BLaER1 (cell line): ENCODE results near the gene PITPNM3.

Source experiments
- H3K27ac ChIP-seq: shearing (Covaris generic); formaldehyde crosslinking; 2 replicates; pipeline ENCODE4 v1.8.1; 2022
- H3K27me3 ChIP-seq: shearing (Covaris generic); formaldehyde crosslinking; 2 replicates; pipeline ENCODE4 v1.8.1; 2022
- H3K36me3 ChIP-seq: shearing (Covaris generic); formaldehyde crosslinking; 2 replicates; pipeline ENCODE4 v1.8.1; 2022
- H3K4me1 ChIP-seq: shearing (Covaris generic); formaldehyde crosslinking; 2 replicates; pipeline ENCODE4 v1.8.1; 2022
- H3K4me2 ChIP-seq: shearing (Covaris generic); formaldehyde crosslinking; 2 replicates; pipeline ENCODE4 v1.8.1; 2022
- H3K4me3 ChIP-seq: shearing (Covaris generic); formaldehyde crosslinking; 2 replicates; pipeline ENCODE4 v1.8.1; 2022
- H3K9ac ChIP-seq: shearing (Covaris generic); formaldehyde crosslinking; 2 replicates; pipeline ENCODE4 v1.8.1; 2022
- H3K9me3 ChIP-seq: shearing (Covaris generic); formaldehyde crosslinking; 2 replicates; pipeline ENCODE4 v1.8.1; 2022
- H4K20me1 ChIP-seq: shearing (Covaris generic); formaldehyde crosslinking; 2 replicates; pipeline ENCODE4 v1.8.1; 2022
- Cebpa-rat ChIP-seq: shearing (Covaris generic); IDR thresholded peaks from 2 replicates; pipeline ENCODE4 v1.8.1; 2022

PITPNM3 gene

DNA sequence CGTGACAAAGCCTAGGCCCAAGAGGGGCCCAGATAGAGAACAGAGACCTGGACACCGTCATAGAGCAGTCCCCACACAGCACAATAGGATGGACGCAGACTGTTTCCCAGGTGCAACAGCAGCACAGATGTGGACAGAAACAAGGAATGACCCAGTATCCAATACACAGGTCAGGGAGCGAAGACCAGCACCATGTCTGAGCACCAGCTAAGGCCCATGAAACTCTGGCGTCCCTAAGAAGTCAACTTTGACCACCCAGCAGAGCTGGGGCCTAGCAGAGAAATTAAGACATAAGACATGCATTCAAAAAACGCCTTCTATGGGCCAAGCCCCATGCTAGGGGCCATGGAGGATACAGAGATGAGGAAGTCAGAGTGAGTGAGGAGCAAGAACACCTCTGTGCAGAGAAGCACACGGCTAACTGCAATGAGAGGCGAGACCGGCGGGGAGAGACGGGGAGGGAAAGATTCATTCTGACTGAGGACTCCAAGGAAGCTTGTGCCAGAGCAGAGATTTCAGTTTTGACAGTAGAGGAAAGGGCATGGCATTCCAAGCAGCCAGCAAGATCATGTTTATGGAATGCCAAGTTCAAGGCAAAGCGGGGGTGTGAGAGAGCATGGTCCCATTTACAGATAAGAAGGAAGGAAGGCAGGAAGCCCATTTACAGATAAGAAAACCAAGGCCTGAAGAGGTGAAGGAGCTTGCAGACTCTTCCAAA lies 50.8 kb downstream of the PITPNM3 start:
- no peaks in the 10 kb centered on the region for H4K20me1 ChIP-seq
- H3K27me3 ChIP-seq = no peaks in the 10 kb centered on the region
- no peak overlapping the region for H3K9ac ChIP-seq
- no peak overlapping the region for H3K4me3 ChIP-seq
- no peaks in the 10 kb centered on the region for H3K9me3 ChIP-seq
- H3K4me2 ChIP-seq = no peak overlapping the region
- no peak for TF ChIP-seq Cebpa-rat
- H3K27ac ChIP-seq = no peak overlapping the region
- H3K36me3 ChIP-seq = no peaks in the 10 kb centered on the region
- H3K4me1 ChIP-seq = peaks cover 23% of the 10 kb centered on the region

GRCh38 chr17:6503641-6504195 lies 52.6 kb downstream of the PITPNM3 start:
- no peak for TF ChIP-seq Cebpa-rat
- peaks cover 24% of the 10 kb centered on the region for H3K4me1 ChIP-seq

DNA sequence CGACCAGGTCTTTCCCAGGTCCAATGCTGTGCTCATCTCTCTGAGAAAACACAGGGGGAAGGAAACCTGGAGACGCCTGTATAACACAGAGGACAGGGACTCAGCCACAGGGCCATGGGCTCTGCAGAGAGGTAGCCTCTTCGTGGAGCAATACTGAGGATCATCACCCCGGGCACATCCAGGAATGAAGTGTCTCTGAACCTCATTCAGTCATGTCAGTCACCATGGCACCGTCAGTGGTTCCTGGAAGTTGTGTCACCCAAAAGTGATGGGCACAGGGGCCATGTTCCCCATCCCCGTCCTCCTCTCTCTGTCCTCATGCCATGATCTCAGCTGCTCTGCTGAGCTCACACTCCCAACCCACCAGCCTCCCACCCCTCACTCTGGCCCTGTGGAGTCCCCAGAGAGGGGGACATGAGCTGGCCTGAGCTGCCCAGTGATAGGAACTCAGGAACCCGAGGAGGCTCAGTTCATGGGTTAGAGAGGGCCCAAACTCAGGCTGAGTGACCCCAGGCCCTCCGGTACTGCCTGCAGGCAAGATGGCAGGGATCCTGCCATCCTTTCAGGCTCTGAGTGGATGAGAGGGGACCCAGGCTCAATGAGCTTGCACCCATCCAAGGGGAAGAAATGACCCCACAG lies 53.4 kb downstream of the PITPNM3 start:
- Histone ChIP-seq H3K9me3 (no peaks in the 10 kb centered on the region), H3K27me3 (no peaks in the 10 kb centered on the region), H4K20me1 (no peaks in the 10 kb centered on the region), H3K4me2 (no peak overlapping the region), H3K9ac (no peak overlapping the region), H3K27ac (no peak overlapping the region), H3K36me3 (no peaks in the 10 kb centered on the region), H3K4me3 (no peak overlapping the region), H3K4me1 (peaks cover 27% of the 10 kb centered on the region)
- TF ChIP-seq Cebpa-rat = no peak

More at GRCh38 chr17:6503641-6504195, 52.6 kb downstream of the PITPNM3 start:
- H3K36me3 ChIP-seq = no peaks in the 10 kb centered on the region
- no peaks in the 10 kb centered on the region for H4K20me1 ChIP-seq
- no peak overlapping the region for H3K4me3 ChIP-seq
- H3K4me2 ChIP-seq = peak overlapping the region; percentile 55
- H3K27ac ChIP-seq = no peak overlapping the region
- H3K27me3 ChIP-seq = no peaks in the 10 kb centered on the region
- no peaks in the 10 kb centered on the region for H3K9me3 ChIP-seq
- H3K9ac ChIP-seq = no peak overlapping the region

DNA sequence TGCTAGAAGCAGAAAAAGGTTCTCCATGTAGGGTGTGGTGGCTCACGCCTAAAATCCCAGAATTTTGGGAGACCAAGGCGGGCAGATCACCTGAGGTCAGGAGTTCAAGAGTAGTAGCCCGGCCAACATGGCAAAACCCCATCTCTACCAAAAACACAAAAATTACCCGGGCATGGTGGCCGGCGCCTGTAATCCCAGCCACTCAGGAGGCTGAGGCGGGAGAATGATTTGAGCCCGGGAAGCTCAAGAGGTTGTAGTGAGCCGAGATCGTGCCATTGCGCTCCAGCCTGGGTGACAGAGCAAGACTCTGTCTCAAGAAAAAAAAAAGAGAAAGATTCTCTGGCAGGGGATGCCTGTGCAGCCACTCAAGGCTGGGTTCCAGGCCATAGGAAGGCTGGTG lies 54.2 kb downstream of the PITPNM3 start:
- H3K4me3 ChIP-seq = no peak overlapping the region
- H3K9ac ChIP-seq = no peak overlapping the region
- no peaks in the 10 kb centered on the region for H4K20me1 ChIP-seq
- no peaks in the 10 kb centered on the region for H3K36me3 ChIP-seq
- H3K27me3 ChIP-seq = no peaks in the 10 kb centered on the region
- H3K4me1 ChIP-seq = peaks cover 36% of the 10 kb centered on the region
- H3K4me2 ChIP-seq = no peak overlapping the region
- no peak overlapping the region for H3K27ac ChIP-seq
- no peaks in the 10 kb centered on the region for H3K9me3 ChIP-seq
- no peak for TF ChIP-seq Cebpa-rat

DNA sequence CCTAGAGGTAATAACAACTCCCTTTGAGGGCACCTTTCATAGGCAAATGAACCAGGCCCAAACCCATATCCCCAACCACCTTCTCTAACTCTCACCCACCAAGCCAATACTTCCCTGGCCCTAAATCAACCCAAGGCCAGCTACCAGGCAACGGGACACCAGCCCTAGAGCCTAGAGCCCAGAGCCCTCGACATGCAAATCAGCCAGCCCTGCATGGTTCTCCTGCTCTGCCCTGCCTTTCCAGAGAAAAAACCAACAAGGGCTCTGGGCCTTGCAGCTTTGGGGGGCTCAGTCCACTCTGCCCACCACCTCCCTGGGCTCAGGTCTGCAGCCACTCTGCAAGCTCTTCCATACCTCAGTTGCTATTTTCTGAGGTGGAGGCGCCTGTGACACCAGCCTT lies 55.0 kb downstream of the PITPNM3 start:
- Histone ChIP-seq H4K20me1 (no peaks in the 10 kb centered on the region), H3K9me3 (no peaks in the 10 kb centered on the region), H3K27me3 (no peaks in the 10 kb centered on the region), H3K4me1 (peaks cover 44% of the 10 kb centered on the region), H3K9ac (no peak overlapping the region), H3K36me3 (no peaks in the 10 kb centered on the region), H3K4me2 (no peak overlapping the region), H3K27ac (no peak overlapping the region), H3K4me3 (no peak overlapping the region)
- no peak for TF ChIP-seq Cebpa-rat

GRCh38 chr17:6498901-6499540 lies 57.3 kb downstream of the PITPNM3 start:
- Histone ChIP-seq H3K4me3 (no peak overlapping the region), H4K20me1 (no peaks in the 10 kb centered on the region), H3K9ac (peak overlapping the region; percentile 60; the same call in 1 of the 2 replicates), H3K36me3 (no peaks in the 10 kb centered on the region), H3K4me1 (peaks cover 59% of the 10 kb centered on the region), H3K9me3 (no peaks in the 10 kb centered on the region), H3K4me2 (peak overlapping the region; percentile 94), H3K27ac (peak overlapping the region; percentile 92), H3K27me3 (no peaks in the 10 kb centered on the region)
- no peak for TF ChIP-seq Cebpa-rat

- Histone ChIP-seq H3K27ac (peak overlapping the region; percentile 92), H3K36me3 (no peaks in the 10 kb centered on the region), H3K27me3 (no peaks in the 10 kb centered on the region), H3K9me3 (no peaks in the 10 kb centered on the region), H3K9ac (peak overlapping the region; percentile 60; the same call in 1 of the 2 replicates), H4K20me1 (no peaks in the 10 kb centered on the region), H3K4me2 (peak overlapping the region; percentile 94), H3K4me3 (peak overlapping the region; percentile 53), H3K4me1 (peaks cover 53% of the 10 kb centered on the region)
- no peak for TF ChIP-seq Cebpa-rat
Observed at GRCh38 chr17:6498356-6498755, 58.0 kb downstream of the PITPNM3 start.

GRCh38 chr17:6497496-6498221 lies 58.7 kb downstream of the PITPNM3 start:
- peaks cover 53% of the 10 kb centered on the region for H3K4me1 ChIP-seq
- H4K20me1 ChIP-seq = no peaks in the 10 kb centered on the region
- TF ChIP-seq Cebpa-rat = no peak
- H3K36me3 ChIP-seq = no peaks in the 10 kb centered on the region
- peak overlapping the region; percentile 94 for H3K4me2 ChIP-seq
- H3K9me3 ChIP-seq = no peaks in the 10 kb centered on the region
- peak overlapping the region; percentile 53 for H3K4me3 ChIP-seq
- H3K9ac ChIP-seq = peak overlapping the region; percentile 80
- H3K27me3 ChIP-seq = no peaks in the 10 kb centered on the region
- H3K27ac ChIP-seq = peak overlapping the region; percentile 92

DNA sequence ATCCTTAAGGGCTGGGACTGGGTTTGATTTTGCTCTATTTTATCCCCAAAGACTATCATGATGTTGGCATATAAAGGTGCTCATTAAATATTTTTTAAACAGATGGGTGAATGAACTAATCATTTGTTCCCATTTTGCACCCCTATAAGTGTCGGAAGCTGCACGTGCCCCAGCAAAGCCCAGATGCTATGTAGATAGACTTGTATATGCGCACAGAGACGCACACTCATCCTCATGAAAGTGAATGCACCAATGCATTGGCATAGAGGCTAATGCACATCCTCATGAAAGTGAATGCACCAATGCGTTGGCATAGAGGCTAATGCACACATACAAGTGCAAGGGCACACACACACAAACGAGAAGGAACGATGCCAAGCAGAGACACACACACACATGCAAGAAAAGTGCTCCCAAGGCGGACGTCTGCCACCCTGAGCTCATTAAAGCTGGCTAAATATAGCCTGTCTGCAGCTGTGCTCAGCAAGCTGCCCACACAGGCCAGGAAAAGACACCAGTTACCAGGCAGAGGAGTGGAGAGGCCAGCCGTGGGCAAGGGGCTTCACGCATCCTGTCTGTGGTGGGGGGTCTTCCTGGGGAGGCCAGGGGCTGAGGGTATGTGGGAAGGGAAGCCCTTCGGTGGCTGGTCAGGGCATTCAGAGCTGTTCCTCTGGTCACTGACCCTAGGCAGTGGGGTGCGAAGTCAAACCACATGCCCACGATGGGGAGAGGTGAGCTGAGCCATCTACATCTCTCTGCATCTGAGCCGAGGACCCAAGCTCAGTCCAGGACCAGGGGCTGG lies 59.5 kb downstream of the PITPNM3 start:
- H3K36me3 ChIP-seq = no peaks in the 10 kb centered on the region
- H3K27ac ChIP-seq = peak overlapping the region; percentile 92
- H4K20me1 ChIP-seq = no peaks in the 10 kb centered on the region
- H3K4me3 ChIP-seq = peak overlapping the region; percentile 53
- H3K4me2 ChIP-seq = peak overlapping the region; percentile 94
- TF ChIP-seq Cebpa-rat = no peak
- no peaks in the 10 kb centered on the region for H3K9me3 ChIP-seq
- H3K9ac ChIP-seq = peak overlapping the region; percentile 80
- no peaks in the 10 kb centered on the region for H3K27me3 ChIP-seq
- peaks cover 53% of the 10 kb centered on the region for H3K4me1 ChIP-seq
